Adrenal gland (tissue), 5 donors: ENCODE results near the gene SPA17.

Experiments used
- CTCF ChIP-seq, 6 experiments: fragments of 450-650 bp in 4 of 6; fragments of 200-600 bp in 2 of 6; sonication (generic) in 1 of 6; IDR thresholded peaks; 1 replicate in 5 of 6; 2 replicates in 1 of 6; pipeline versions ENCODE4 v1.5.1 to v1.8.0; 2016 to 2021; ENCODE audit warnings: antibody characterized with exemption in 6 of 6, mild to moderate bottlenecking in 2 of 6, moderate library complexity in 1 of 6
- POLR2A ChIP-seq, 2 donors: fragments of 450-650 bp; IDR thresholded peaks; one replicate each; pipeline ENCODE4 v1.6.1; 2017; ENCODE audit warnings: antibody characterized with exemption in 2 of 2, mild to moderate bottlenecking in 2 of 2, moderate library complexity in 1 of 2
- donor health status: DM: no; HTN: no; CAD: no.

- TF ChIP-seq POLR2A (IDR thresholded peaks at IDR 0.05) (no peak), CTCF (IDR thresholded peaks at IDR 0.05) (no peak)
Measured at GRCh38 chr11:124658986-124659385, 14.7 kb upstream of the SPA17 start.
